Measurements from ENCODE around the gene FAM167B. TPM values are rescaled to one million over a fixed set of nuclear protein-coding genes. Genes with fewer than 3 reads are reported as not detected.

Gene FAM167B
- total and polyA plus RNA-seq, 2 donors (not counting 1 experiment from before 2014, with no cell fraction given), result 1.1 to 5.4 TPM

DNA sequence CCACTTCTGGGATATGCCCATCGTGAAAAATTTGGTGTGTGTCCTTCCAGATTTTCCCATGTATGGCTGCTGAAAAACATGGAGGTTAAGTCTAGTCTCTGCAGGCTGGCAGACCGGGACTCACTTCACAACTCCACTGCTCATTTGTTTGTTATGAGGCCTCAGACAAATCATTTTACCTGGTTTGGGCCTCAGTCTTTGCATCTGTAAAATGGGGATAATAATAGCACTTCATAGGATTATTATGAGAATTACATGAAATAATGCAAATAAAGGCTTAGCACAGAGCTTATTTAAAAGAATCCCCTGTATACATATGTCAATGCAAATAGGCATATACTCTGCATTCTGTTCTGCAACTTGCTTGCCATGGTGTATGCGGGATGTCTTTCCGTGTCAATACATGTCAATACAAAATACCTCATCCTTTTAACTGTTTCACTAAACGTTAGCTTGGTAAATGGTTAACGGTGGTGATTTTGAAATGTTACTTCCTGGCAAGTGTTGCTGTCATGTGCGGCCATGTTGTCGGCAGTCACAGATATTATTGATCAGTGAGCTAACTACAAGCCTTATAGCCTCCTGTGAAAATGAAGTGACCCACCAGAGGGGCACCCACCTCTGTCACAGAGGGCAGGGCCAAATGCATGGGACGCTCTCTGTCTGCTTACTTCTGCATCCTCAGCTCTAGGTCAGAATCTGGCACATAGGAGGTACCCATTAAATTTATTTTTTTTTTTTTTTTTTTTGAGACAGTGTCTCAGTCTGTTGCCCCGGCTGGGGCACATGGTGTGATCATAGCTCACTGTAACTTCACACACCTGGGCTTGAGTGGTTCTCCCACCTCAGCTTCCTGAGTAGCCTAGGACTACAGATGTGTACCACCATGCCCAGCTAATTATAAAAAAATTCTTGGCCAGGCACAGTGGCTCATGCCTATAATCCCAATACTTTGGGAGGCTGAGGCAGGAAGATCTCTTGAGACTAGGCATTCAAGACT is 8.3 kb downstream of the FAM167B start:
- Histone ChIP-seq H3K4me3 (ENCODE audit: control extremely low read depth in 1 of 5, extremely low read depth in 1 of 5, insufficient read depth in 1 of 5, low read depth in 2 of 5, low read length in 4 of 5) (no peak overlapping the region), H2AFZ (ENCODE audit: insufficient read depth, low read depth, low read length, poor library complexity, severe bottlenecking) (no peak overlapping the region), H3K36me3 (replicated peaks in 1 of 2; ENCODE audit: control extremely low read depth in 1 of 2, control insufficient read depth in 1 of 2, extremely low read depth in 1 of 2, insufficient read depth in 2 of 2, low read length in 1 of 2) (no peaks in the 10 kb centered on the region), H4K20me1 (ENCODE audit: control insufficient read depth, insufficient read depth, low read length, poor library complexity, severe bottlenecking) (no peaks in the 10 kb centered on the region), H3K4me1 (ENCODE audit: control insufficient read depth in 2 of 2, insufficient read depth in 2 of 2, low read length in 2 of 2) (peaks cover 61 to 70% of the 10 kb centered on the region in 2 donors), H3K27ac (ENCODE audit: low read length in 2 of 2) (peak overlapping the region in 1 of 2 donors; percentile 50), H3K79me2 (ENCODE audit: control insufficient read depth, insufficient read depth, low read length) (peaks cover 83% of the 10 kb centered on the region), H3K4me2 (replicated peaks; ENCODE audit: low read depth, low read length, poor library complexity, severe bottlenecking) (peak overlapping the region; percentile 30), H3K9ac (ENCODE audit: low read length) (no peak overlapping the region), H3K9me3 (ENCODE audit: control extremely low read depth in 1 of 3, control insufficient read depth in 2 of 3, insufficient read depth in 1 of 3, low read length in 2 of 3) (no peaks in the 10 kb centered on the region), H3K27me3 (replicated peaks in 1 of 4; ENCODE audit: control extremely low read depth in 1 of 4, control insufficient read depth in 3 of 4, insufficient read depth in 4 of 4, low read length in 3 of 4) (no peaks in the 10 kb centered on the region)
- POLR2A ChIA-PET, result interaction anchor here (0.6 to 2.1 kb wide), 6 partner anchors 10 to 49 kb away, joined by 3 to 12 read pairs (median 5); partner anchors contain the start of gene HDAC1
- Mint-ChIP-seq H3K4me3 (peak overlapping the region; percentile 68), H3K9me3 (ENCODE audit: insufficient read depth) (no peaks in the 10 kb centered on the region), H3K4me1 (peaks cover 60% of the 10 kb centered on the region), H3K27ac (peak overlapping the region; percentile 88), H3K27me3 (no peaks in the 10 kb centered on the region)
- intact Hi-C loops (cut with micrococcal nuclease), result loop anchor here (1.0 kb wide), 1 partner anchor 10 kb away; no protein-coding TSS in a partner anchor
- 92% methylated on average over 4 of the region's 10 CpGs for WGBS (ENCODE audit: insufficient coverage)
- no peak for TF ChIP-seq EZH2 (IDR thresholded peaks at IDR 0.05; ENCODE audit: borderline replicate concordance, insufficient read depth, low read depth, low read length, poor library complexity, severe bottlenecking)
- TF ChIP-seq, protein P1, sequence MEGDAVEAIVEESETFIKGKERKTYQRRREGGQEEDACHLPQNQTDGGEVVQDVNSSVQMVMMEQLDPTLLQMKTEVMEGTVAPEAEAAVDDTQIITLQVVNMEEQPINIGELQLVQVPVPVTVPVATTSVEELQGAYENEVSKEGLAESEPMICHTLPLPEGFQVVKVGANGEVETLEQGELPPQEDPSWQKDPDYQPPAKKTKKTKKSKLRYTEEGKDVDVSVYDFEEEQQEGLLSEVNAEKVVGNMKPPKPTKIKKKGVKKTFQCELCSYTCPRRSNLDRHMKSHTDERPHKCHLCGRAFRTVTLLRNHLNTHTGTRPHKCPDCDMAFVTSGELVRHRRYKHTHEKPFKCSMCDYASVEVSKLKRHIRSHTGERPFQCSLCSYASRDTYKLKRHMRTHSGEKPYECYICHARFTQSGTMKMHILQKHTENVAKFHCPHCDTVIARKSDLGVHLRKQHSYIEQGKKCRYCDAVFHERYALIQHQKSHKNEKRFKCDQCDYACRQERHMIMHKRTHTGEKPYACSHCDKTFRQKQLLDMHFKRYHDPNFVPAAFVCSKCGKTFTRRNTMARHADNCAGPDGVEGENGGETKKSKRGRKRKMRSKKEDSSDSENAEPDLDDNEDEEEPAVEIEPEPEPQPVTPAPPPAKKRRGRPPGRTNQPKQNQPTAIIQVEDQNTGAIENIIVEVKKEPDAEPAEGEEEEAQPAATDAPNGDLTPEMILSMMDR (IDR thresholded peaks at IDR 0.05), result no peak
- ATAC-seq (ENCODE audit: low read depth) (no peak), DNase-seq (no peak)
- CTCF ChIA-PET, result interaction anchor here (0.7 to 2.4 kb wide), 10 partner anchors 8 to 76 kb away, joined by 3 to 13 read pairs (median 4); partner anchors contain the start of genes FAM167B, HDAC1 and TXLNA

Data from B cell (primary cell).